ENCODE results near the gene ZDHHC21. TPM values are rescaled to one million over a fixed set of nuclear protein-coding genes. Genes with fewer than 3 reads are reported as not detected.
"Not testable (repeated sequence)": the region's sequence is repeated elsewhere in the genome, so short reads cannot be mapped to it uniquely, and the experiment has no call there.

The ZDHHC21 gene
- total RNA-seq, 1 donor from 2014 or later, result 13.3 TPM

DNA sequence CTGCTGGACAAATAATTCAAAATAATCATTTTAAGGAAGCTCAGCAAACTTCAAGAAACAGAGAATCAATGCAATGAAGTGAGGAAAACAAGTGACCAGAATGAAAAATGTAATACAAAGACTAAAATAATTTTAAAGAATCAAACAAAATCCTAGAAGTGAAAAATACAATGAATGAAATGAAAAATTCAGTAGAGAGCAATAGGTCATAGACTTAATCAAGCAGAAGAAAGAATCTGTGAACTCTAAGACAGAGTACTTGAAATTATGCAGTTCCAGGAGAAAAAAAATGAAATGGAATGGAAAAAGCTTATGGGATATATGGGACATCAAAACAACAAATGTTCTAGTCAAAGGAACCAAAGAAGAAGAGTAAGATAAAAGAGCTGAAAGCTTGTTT, 11.8 kb upstream of the ZDHHC21 start:
- Mint-ChIP-seq H3K4me1 (ENCODE audit: low read depth) (no peaks in the 10 kb centered on the region), H3K4me3 (ENCODE audit: low read depth) (no peak overlapping the region), H3K27me3 (ENCODE audit: low read depth) (peaks cover 2% of the 10 kb centered on the region), H3K27ac (no peak overlapping the region), H3K9me3 (peaks cover 32% of the 10 kb centered on the region), H3K36me3 (ENCODE audit: low read depth) (no peaks in the 10 kb centered on the region)
- no peak for DNase-seq (ENCODE audit: low spot score)
- intact Hi-C loops (cut with micrococcal nuclease), result no loop called here

DNA sequence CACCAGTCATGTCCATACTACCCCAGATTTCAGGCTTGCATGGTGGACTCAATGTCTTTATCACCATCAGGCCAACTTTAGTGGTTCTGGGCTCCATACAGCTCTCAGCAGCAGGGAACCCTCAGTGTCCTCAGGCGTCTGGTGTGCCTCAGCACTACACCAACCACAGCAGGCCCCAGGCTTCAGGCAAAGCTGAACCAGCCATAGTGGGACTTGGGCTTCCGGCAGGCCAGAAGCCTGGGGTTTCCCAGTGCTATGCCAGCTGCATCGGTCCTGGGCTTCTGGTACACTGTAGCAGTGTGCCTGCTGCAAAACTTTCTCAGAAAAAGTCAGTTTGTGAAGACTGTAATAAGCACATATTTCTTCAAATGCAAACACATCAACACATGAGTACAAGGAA, 11.0 kb upstream of the ZDHHC21 start:
- H3K4me1 Mint-ChIP-seq (ENCODE audit: low read depth), result no peaks in the 10 kb centered on the region
- peaks cover 2% of the 10 kb centered on the region for H3K27me3 Mint-ChIP-seq (ENCODE audit: low read depth)
- H3K27ac Mint-ChIP-seq, result no peak overlapping the region
- intact Hi-C loops (cut with micrococcal nuclease), result no loop called here
- peaks cover 31% of the 10 kb centered on the region for H3K9me3 Mint-ChIP-seq
- no peaks in the 10 kb centered on the region for H3K36me3 Mint-ChIP-seq (ENCODE audit: low read depth)
- H3K4me3 Mint-ChIP-seq (ENCODE audit: low read depth), result no peak overlapping the region
- no peak for DNase-seq (ENCODE audit: low spot score)

DNA sequence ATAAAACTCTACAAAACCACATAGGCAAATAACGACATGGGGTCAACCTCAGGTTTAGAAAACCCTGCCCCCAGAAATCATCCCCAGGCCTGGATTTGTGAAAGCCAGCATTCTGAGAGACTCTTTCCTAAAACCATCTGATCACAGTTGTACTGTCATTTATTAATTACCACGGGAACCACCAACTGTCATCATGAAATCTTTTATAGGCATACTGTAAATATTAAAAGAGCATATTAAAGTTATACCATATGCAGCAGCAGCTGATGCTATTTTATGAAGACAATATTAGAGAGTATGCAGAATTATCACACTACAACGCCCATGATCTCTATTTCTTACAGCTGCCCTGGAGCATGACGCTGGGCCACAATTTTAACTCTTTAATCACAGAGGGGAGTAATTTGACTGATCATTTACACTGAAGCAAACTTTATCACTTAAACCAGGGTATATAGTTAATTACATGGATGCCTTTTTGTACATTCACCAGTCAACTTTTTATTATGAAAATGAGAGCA, 9.0 kb upstream of the ZDHHC21 start:
- H3K4me1 Mint-ChIP-seq (ENCODE audit: low read depth), result no peaks in the 10 kb centered on the region
- peaks cover 10% of the 10 kb centered on the region for H3K27me3 Mint-ChIP-seq (ENCODE audit: low read depth)
- no peaks in the 10 kb centered on the region for H3K36me3 Mint-ChIP-seq (ENCODE audit: low read depth)
- H3K27ac Mint-ChIP-seq, result no peak overlapping the region
- intact Hi-C loops (cut with micrococcal nuclease), result no loop called here
- no peak for DNase-seq (ENCODE audit: low spot score)
- H3K4me3 Mint-ChIP-seq (ENCODE audit: low read depth), result no peak overlapping the region
- H3K9me3 Mint-ChIP-seq, result peaks cover 22% of the 10 kb centered on the region

DNA sequence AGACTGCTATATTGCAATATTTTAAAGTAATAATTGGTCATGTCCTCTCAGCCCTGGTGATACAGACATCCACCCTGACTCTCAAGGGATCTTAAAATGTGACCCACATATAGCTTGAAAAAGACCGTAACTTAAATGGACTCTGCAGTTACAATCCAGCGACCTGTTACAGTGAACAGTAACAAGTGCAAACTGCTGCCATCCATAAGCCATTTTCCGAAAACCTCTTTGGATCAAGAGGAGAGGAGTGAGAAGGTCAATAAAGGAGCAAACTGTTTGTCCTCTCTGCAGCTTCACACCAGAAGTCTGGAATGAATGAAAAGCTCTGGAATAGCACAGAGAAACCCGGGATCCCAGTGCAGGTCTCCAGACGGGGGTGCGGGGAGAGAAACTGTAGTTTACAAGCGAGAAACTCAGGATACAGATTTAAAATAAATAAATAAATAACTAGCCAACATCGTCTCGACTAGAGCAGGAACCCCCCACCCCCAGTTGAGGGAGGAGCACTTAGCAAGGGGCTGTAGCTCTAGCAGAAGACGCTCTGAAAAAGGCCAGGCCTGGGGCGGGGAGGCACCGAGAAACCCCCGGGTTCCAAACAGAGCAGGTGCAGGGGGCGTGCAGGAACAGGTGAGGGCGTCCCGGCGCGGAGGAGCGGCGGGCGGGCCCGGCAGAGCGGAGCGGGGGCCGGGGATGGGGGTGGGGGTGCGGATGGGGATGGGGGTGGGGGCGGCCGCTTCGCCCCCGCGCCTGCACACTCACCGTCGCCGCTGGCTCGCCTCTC, 572 bp downstream of the ZDHHC21 start:
- peak overlapping the region; percentile 88 for H3K27ac Mint-ChIP-seq
- intact Hi-C loops (cut with micrococcal nuclease), result no loop called here
- peak; percentile 8 for DNase-seq (ENCODE audit: low spot score)
- H3K36me3 Mint-ChIP-seq (ENCODE audit: low read depth), result peaks cover 20% of the 10 kb centered on the region
- peaks cover 41% of the 10 kb centered on the region for H3K4me1 Mint-ChIP-seq (ENCODE audit: low read depth)
- peaks cover 9% of the 10 kb centered on the region for H3K27me3 Mint-ChIP-seq (ENCODE audit: low read depth)
- H3K4me3 Mint-ChIP-seq (ENCODE audit: low read depth), result peak overlapping the region; percentile 94
- no peaks in the 10 kb centered on the region for H3K9me3 Mint-ChIP-seq

DNA sequence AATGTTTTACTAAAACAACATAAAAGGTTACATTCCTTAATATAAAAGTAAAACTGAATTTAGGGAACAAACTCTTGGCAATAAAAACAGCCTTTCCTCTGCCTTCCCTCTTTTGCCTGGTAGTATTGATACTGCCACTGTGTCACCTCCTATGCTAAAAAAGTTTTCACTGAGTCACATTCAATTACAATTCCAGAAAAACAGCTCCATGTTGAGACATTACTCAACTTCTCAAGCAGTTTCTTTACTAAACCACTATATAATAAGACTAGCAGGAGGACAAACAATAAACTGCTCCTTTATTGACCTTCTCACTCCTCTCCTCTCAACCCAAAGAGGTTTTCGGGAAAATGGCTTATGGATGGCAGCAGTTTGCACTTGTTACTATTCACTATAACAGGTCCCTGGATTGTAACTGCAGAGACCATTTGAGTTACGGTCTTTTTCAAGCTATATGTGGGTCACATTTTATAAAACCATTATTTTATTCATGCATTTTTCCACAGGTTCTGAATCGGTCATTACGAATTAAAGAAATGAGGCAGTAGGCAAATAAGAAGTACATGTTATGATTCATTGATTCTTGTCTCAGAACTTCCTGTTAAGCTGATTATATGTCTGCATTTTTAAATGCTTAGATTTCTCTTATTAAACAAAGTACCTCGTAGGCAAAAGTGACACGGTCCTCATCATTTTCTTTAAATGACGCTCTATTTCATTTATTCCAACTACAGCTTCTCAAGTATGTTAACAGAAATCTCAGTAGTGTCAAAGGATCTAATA, 2.1 kb downstream of the ZDHHC21 start:
- intact Hi-C loops (cut with micrococcal nuclease), result no loop called here
- Mint-ChIP-seq H3K4me3 (ENCODE audit: low read depth) (no peak overlapping the region), H3K9me3 (no peaks in the 10 kb centered on the region), H3K27me3 (ENCODE audit: low read depth) (no peaks in the 10 kb centered on the region), H3K27ac (no peak overlapping the region), H3K36me3 (ENCODE audit: low read depth) (peaks cover 36% of the 10 kb centered on the region), H3K4me1 (ENCODE audit: low read depth) (peaks cover 41% of the 10 kb centered on the region)
- no peak for DNase-seq (ENCODE audit: low spot score)

DNA sequence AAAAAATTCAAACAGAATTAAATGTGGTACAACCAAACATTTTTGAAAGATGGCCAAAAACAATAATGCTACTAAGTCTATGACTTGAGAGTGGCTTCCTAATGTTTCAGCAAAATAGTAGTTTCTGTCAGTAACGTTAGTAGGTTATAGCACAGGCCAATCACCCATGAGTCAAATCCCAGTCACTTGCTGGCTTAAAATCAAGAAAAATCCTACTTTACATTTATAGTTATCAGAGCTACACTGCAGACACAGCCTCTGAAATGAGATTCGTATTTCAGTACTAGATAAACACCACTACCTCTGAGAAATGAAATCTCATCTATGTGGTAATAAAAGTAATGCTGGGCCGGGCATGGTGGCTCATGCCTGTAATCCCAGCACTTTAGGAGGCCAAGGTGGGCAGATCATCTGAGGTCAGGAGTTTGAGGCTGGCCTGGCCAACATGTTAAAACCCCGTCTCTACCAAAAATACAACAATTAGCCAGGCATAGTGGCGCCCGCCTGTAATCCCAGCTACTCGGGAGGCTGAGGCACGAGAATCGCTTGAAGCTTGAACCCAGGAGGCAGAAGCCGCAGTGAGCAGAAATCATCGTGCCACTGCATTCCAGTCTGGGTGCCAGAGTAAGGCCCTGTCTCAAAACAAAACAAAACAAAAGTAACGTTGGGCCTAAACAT, 6.1 kb downstream of the ZDHHC21 start:
- DNase-seq (ENCODE audit: low spot score), result no peak
- Mint-ChIP-seq H3K27ac (no peak overlapping the region), H3K4me1 (ENCODE audit: low read depth) (peaks cover 31% of the 10 kb centered on the region), H3K27me3 (ENCODE audit: low read depth) (no peaks in the 10 kb centered on the region), H3K9me3 (no peaks in the 10 kb centered on the region), H3K36me3 (ENCODE audit: low read depth) (peaks cover 63% of the 10 kb centered on the region), H3K4me3 (ENCODE audit: low read depth) (no peak overlapping the region)
- intact Hi-C loops (cut with micrococcal nuclease), result no loop called here

DNA sequence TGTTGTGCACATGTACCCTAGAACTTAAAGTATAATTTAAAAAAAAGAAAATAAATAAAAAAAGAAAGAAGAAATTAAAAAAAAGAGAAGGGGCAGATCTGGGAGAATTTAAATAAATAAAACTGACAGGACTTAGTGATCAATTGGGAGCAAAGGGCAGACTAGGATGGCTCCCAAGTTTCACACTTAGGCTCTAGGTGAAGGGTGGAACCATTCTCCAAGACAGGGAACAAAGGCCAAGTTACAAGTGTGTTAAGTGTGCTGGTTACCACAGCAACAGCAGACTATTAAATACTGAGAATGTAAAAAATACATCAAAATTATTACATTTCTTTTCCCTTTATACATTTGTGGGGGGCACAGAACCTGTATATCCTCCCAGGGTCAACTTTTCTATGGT, 7.1 kb downstream of the ZDHHC21 start:
- peaks cover 23% of the 10 kb centered on the region for H3K4me1 Mint-ChIP-seq (ENCODE audit: low read depth)
- H3K9me3 Mint-ChIP-seq, result no peaks in the 10 kb centered on the region
- DNase-seq (ENCODE audit: low spot score), result no peak
- H3K36me3 Mint-ChIP-seq (ENCODE audit: low read depth), result peaks cover 68% of the 10 kb centered on the region
- H3K27me3 Mint-ChIP-seq (ENCODE audit: low read depth), result no peaks in the 10 kb centered on the region
- intact Hi-C loops (cut with micrococcal nuclease), result no loop called here
- no peak overlapping the region for H3K27ac Mint-ChIP-seq
- no peak overlapping the region for H3K4me3 Mint-ChIP-seq (ENCODE audit: low read depth)

DNA sequence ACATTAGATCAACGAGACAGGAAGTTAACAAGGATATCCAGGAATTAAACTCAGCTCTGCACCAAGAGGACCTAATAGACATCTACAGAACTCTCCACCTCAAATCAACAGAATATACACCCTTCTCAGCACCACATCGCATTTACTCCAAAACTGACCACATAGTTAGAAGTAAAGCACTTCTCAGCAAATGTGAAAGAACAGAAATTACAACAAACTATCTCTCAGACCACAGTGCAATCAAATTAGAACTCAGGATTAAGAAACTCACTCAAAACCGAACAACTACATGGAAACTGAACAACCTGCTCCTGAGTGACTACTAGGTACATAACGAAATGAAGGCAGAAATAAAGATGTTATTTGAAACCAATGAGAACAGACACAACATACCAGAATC, 10.6 kb downstream of the ZDHHC21 start:
- intact Hi-C loops (cut with micrococcal nuclease); H3K27me3 Mint-ChIP-seq (ENCODE audit: low read depth); H3K9me3 Mint-ChIP-seq; H3K4me1 Mint-ChIP-seq (ENCODE audit: low read depth); H3K4me3 Mint-ChIP-seq (ENCODE audit: low read depth); H3K27ac Mint-ChIP-seq; DNase-seq (ENCODE audit: low spot score): not testable (repeated sequence)
- H3K36me3 Mint-ChIP-seq (ENCODE audit: low read depth), result peaks cover 61% of the 10 kb centered on the region

DNA sequence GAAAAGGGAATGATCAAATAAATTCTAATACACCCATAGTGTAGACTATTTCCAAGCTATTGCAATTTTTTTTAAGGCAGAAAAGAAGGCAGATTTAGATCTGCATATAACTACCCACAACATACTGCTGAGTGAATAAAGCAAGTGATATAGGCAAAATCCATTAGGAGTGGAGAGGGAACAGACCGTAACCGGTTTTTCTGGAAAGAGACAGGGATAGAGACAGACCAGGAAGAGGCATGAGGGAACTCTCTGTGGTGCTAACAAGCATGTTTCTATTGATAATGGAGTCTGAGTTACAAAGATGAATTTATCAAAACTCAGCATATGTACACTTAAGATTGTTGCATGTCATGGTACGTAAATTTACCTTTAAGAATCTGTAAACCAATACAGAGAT, 14.5 kb downstream of the ZDHHC21 start:
- no peak for DNase-seq (ENCODE audit: low spot score)
- peaks cover 42% of the 10 kb centered on the region for H3K36me3 Mint-ChIP-seq (ENCODE audit: low read depth)
- intact Hi-C loops (cut with micrococcal nuclease), result no loop called here
- H3K4me3 Mint-ChIP-seq (ENCODE audit: low read depth), result no peak overlapping the region
- H3K27me3 Mint-ChIP-seq (ENCODE audit: low read depth), result no peaks in the 10 kb centered on the region
- peaks cover 4% of the 10 kb centered on the region for H3K4me1 Mint-ChIP-seq (ENCODE audit: low read depth)
- no peak overlapping the region for H3K27ac Mint-ChIP-seq
- no peaks in the 10 kb centered on the region for H3K9me3 Mint-ChIP-seq

DNA sequence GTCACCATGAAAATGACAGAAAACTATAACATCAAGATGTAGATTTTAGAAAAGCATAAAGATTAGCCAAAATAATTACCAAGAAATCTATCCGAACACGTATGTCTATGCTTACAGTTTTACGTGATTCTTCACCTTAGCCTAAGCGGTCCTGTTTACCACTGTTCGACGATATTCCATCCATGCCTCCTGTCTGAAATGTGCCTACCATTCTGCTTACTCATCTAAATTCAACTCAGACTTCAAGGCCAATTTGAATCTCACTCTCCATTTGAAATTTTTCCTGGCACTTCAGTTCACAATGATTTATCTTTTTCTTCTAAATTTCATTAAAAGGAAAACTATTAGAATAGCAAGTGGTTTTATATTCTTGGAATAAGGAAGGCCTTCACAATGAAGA, 15.4 kb downstream of the ZDHHC21 start:
- peaks cover 36% of the 10 kb centered on the region for H3K36me3 Mint-ChIP-seq (ENCODE audit: low read depth)
- H3K27ac Mint-ChIP-seq, result no peak overlapping the region
- intact Hi-C loops (cut with micrococcal nuclease), result no loop called here
- no peaks in the 10 kb centered on the region for H3K27me3 Mint-ChIP-seq (ENCODE audit: low read depth)
- H3K9me3 Mint-ChIP-seq, result no peaks in the 10 kb centered on the region
- no peak for DNase-seq (ENCODE audit: low spot score)
- peaks cover 3% of the 10 kb centered on the region for H3K4me1 Mint-ChIP-seq (ENCODE audit: low read depth)
- no peak overlapping the region for H3K4me3 Mint-ChIP-seq (ENCODE audit: low read depth)

DNA sequence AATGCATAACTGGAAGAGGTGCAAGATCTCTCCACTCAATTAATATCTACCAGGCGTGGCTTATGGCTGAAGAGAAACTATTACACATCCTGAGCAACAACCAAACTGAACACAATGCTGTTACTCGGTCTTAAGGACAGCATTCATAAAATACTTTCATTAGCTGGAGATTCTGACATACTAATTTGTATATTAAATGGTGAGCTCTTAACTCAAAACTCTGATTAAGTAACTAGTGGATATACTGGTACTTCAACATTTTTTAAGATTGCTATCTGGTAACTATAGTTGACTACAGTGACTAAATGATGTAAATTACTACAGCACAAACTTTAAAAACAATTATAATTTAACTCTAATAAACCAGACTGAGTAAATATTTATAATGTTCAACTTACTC, 15.8 kb downstream of the ZDHHC21 start:
- Mint-ChIP-seq H3K9me3 (no peaks in the 10 kb centered on the region), H3K27me3 (ENCODE audit: low read depth) (no peaks in the 10 kb centered on the region), H3K4me1 (ENCODE audit: low read depth) (no peaks in the 10 kb centered on the region), H3K27ac (no peak overlapping the region), H3K36me3 (ENCODE audit: low read depth) (peaks cover 33% of the 10 kb centered on the region), H3K4me3 (ENCODE audit: low read depth) (no peak overlapping the region)
- intact Hi-C loops (cut with micrococcal nuclease), result no loop called here
- no peak for DNase-seq (ENCODE audit: low spot score)

DNA sequence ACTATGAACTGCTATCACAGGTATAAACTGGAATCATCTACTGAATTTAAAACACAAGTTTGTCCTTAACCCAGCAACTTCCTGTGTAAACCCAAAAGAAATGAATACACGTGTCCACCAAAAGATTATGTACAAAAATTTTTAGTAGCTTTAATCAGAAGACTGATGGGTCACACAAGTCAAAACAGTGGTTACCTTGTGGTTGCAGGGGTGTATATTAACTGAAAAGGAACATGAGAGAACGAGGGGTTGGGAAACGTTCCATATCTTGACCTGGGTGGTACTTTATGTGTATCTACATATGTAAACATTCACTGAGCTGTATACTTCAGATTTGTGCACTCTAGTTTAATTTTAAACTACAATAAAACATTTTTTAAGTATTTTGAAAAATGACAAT, 18.6 kb downstream of the ZDHHC21 start:
- H3K4me3 Mint-ChIP-seq (ENCODE audit: low read depth), result no peak overlapping the region
- intact Hi-C loops (cut with micrococcal nuclease), result loop anchor here (5.0 kb wide), 2 partner anchors 112 to 623 kb away; no protein-coding TSS in a partner anchor
- peaks cover 10% of the 10 kb centered on the region for H3K4me1 Mint-ChIP-seq (ENCODE audit: low read depth)
- no peak overlapping the region for H3K27ac Mint-ChIP-seq
- DNase-seq (ENCODE audit: low spot score), result no peak
- H3K27me3 Mint-ChIP-seq (ENCODE audit: low read depth), result no peaks in the 10 kb centered on the region
- peaks cover 35% of the 10 kb centered on the region for H3K36me3 Mint-ChIP-seq (ENCODE audit: low read depth)
- no peaks in the 10 kb centered on the region for H3K9me3 Mint-ChIP-seq
